GM18907 (cell line): ENCODE measurements around the gene APOC1.
"Not testable (repeated sequence)": the region's sequence is repeated elsewhere in the genome, so short reads cannot be mapped to it uniquely, and the experiment has no call there.

Experiments used
- ATAC-seq: cut with Tn5 transposase; IDR thresholded peaks from one replicate; pipeline ENCODE4 v1.9.1; 2021; ENCODE audit warnings: mild to moderate bottlenecking, moderate library complexity; ENCODE audit not compliant: unreplicated experiment

APOC1 gene

GRCh38 chr19:44914433-44915206 lies at the start of gene APOC1:
TSS of gene APOC1 (plus strand) at chr19:44914608. CDS start at chr19:44914892, 284 bp downstream.
- peak; percentile 86 for ATAC-seq

GRCh38 chr19:44865196-44865767 lies 49.1 kb upstream of the APOC1 start:
- no peak for ATAC-seq

GRCh38 chr19:44866664-44867063 lies 47.7 kb upstream of the APOC1 start:
- ATAC-seq = no peak

GRCh38 chr19:44867578-44867977 lies 46.8 kb upstream of the APOC1 start:
- no peak for ATAC-seq

GRCh38 chr19:44869733-44870470 lies 44.5 kb upstream of the APOC1 start:
- ATAC-seq = no peak

GRCh38 chr19:44871809-44872208 lies 42.6 kb upstream of the APOC1 start:
- ATAC-seq = no peak

GRCh38 chr19:44872661-44873060 lies 41.7 kb upstream of the APOC1 start:
- ATAC-seq = no peak

GRCh38 chr19:44874317-44874716 lies 40.1 kb upstream of the APOC1 start:
- no peak for ATAC-seq

GRCh38 chr19:44875666-44876451 lies 38.5 kb upstream of the APOC1 start:
- ATAC-seq = no peak

- no peak for ATAC-seq
Measured at GRCh38 chr19:44876930-44877535, 37.4 kb upstream of the APOC1 start.

- ATAC-seq = no peak
Measured at GRCh38 chr19:44878120-44878865, 36.1 kb upstream of the APOC1 start.

GRCh38 chr19:44879309-44880065 lies 34.9 kb upstream of the APOC1 start:
- no peak for ATAC-seq

GRCh38 chr19:44882063-44882462 lies 32.3 kb upstream of the APOC1 start:
- no peak for ATAC-seq

- ATAC-seq = not testable (repeated sequence)
Measured at GRCh38 chr19:44882619-44883397, 31.6 kb upstream of the APOC1 start.

GRCh38 chr19:44883922-44884321 lies 30.5 kb upstream of the APOC1 start:
- no peak for ATAC-seq

- ATAC-seq = no peak
Measured at GRCh38 chr19:44884566-44884965, 29.8 kb upstream of the APOC1 start.

GRCh38 chr19:44886141-44886540 lies 28.3 kb upstream of the APOC1 start:
- no peak for ATAC-seq

GRCh38 chr19:44887648-44888047 lies 26.8 kb upstream of the APOC1 start:
- ATAC-seq = no peak
